NCI-H82 treated with DMSO at 0.1 percent for 48 hours (cell line): ENCODE measurements around the gene RNF169.
"Not testable (repeated sequence)": the region's sequence is repeated elsewhere in the genome, so short reads cannot be mapped to it uniquely, and the experiment has no call there.

Experiments used
- DNase-seq: peaks from one replicate; lab custom pipeline; 2025; ENCODE audit not compliant: unreplicated experiment; lab: John Stamatoyannopoulos, UW

The RNF169 gene

GRCh38 chr11:74729397-74729796 lies 19.3 kb upstream of the RNF169 start:
- DNase-seq, result no peak

- no peak for DNase-seq
Measured at GRCh38 chr11:74730571-74731260, 17.9 kb upstream of the RNF169 start.

GRCh38 chr11:74731301-74732094 lies 17.2 kb upstream of the RNF169 start, which contains the start of gene CHRDL2:
TSS of gene CHRDL2 (minus strand) at chr11:74731426. CDS start at chr11:74730888, 538 bp downstream.
- no peak for DNase-seq

GRCh38 chr11:74734559-74734925 lies 14.1 kb upstream of the RNF169 start:
- DNase-seq, result no peak

- DNase-seq, result no peak
Measured at GRCh38 chr11:74735365-74735928, 13.2 kb upstream of the RNF169 start.

GRCh38 chr11:74736031-74736430 lies 12.6 kb upstream of the RNF169 start:
- DNase-seq, result no peak

GRCh38 chr11:74739546-74740270 lies 8.9 kb upstream of the RNF169 start:
- DNase-seq, result peak; percentile 12

- DNase-seq, result no peak
Measured at GRCh38 chr11:74742070-74742469, 6.6 kb upstream of the RNF169 start.

- DNase-seq, result no peak
Measured at GRCh38 chr11:74743640-74744039, 5.0 kb upstream of the RNF169 start.

GRCh38 chr11:74744277-74744676 lies 4.4 kb upstream of the RNF169 start:
- no peak for DNase-seq

- no peak for DNase-seq
Measured at GRCh38 chr11:74746868-74747267, 1.8 kb upstream of the RNF169 start.

- no peak for DNase-seq
Measured at GRCh38 chr11:74749127-74749964, 697 bp downstream of the RNF169 start.

GRCh38 chr11:74749965-74750296 lies 1.3 kb downstream of the RNF169 start:
- no peak for DNase-seq

GRCh38 chr11:74750598-74750997 lies 1.9 kb downstream of the RNF169 start:
- DNase-seq, result not testable (repeated sequence)

- no peak for DNase-seq
Measured at GRCh38 chr11:74751303-74751702, 2.7 kb downstream of the RNF169 start.

- no peak for DNase-seq
Measured at GRCh38 chr11:74754507-74755252, 6.0 kb downstream of the RNF169 start.

GRCh38 chr11:74755395-74755995 lies 6.8 kb downstream of the RNF169 start:
- DNase-seq, result no peak

GRCh38 chr11:74756571-74756970 lies 7.9 kb downstream of the RNF169 start:
- no peak for DNase-seq

- DNase-seq, result no peak
Measured at GRCh38 chr11:74766905-74767304, 18.3 kb downstream of the RNF169 start.
